DMS114 treated with DMSO at 0.1 percent for 48 hours (cell line): ENCODE results near the gene ZBTB12.
"Not testable (repeated sequence)": the region's sequence is repeated elsewhere in the genome, so short reads cannot be mapped to it uniquely, and the experiment has no call there.

Experiments
- DNase-seq: peaks from one replicate; lab custom pipeline; 2025; ENCODE audit not compliant: unreplicated experiment; lab: John Stamatoyannopoulos, UW

Gene ZBTB12

DNA sequence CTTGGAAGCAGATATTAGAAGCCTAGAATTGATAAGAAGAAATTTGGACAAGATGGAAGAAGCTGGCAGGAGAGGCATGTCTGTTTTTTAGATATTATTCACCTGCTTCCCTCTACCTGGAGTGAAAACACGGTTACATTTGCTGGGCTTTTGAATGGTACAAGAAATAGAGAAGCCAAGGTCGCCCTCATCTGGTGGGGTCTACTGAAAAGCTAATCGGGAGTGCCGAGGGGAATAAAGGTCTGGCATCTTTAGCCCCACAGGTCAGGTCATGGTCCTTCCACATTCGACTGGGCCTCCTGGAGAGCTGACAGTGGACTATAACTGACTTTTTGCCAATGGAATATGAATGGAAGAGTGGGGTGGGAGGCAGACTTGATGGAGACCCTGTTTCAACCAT is 21.1 kb upstream of the ZBTB12 start:
- DNase-seq = no peak

DNA sequence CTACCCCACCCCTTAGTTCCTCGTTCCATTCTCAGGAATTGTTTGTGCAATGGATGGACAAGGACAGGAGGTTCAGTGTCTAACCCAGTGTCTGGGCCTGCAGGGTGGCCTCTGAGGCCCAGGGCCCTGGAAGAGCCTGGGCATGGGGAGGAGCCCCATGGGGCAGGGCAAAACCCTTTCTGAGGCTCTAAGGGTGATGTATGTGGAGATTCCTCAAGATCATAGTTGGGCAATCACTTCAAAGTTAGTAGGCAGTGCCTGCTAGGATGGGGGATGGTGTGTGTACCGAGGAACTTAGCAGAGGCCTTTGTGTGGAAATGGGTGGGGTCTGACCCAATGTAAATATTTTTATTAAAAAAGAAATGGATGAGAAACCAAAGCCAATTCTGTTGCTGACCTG is 18.9 kb upstream of the ZBTB12 start:
- no peak for DNase-seq

DNA sequence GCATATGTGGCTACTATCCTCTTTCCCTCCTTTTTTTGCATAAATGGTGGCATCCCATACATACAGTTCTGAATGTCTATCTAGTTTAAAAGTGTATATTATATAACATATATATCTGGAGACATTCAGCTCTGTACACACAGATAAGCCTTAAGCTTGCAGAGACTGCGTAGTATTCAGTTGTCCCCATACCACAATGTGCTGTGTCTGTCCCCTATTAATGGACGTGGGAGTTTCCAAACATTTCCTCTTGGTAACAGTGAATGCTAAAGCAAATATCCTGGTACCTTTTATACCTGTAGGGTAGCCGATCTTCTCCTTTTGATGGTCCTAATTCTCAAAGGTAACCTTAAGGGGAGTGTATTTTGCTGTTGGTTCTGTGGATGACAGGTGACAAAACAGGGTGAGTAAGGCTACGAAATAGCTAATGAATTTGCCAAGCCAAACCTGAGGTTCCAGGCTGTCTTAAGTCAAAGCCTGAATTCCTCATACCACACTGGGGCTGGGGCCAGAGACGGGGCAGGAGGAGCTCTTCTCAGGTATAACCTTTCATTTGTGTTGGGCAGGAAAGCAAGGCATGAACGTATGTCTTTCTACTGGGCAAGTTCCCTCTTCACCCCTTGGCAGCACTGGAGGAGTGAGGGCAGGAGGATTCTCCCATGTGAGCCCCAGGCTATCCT is 17.9 kb upstream of the ZBTB12 start:
- DNase-seq = no peak

- no peak for DNase-seq
Observed at GRCh38 chr6:31918069-31918720, 16.3 kb upstream of the ZBTB12 start.

GRCh38 chr6:31915756-31916155 is 13.9 kb upstream of the ZBTB12 start:
- no peak for DNase-seq

GRCh38 chr6:31915351-31915750 is 13.5 kb upstream of the ZBTB12 start:
- DNase-seq = no peak

DNA sequence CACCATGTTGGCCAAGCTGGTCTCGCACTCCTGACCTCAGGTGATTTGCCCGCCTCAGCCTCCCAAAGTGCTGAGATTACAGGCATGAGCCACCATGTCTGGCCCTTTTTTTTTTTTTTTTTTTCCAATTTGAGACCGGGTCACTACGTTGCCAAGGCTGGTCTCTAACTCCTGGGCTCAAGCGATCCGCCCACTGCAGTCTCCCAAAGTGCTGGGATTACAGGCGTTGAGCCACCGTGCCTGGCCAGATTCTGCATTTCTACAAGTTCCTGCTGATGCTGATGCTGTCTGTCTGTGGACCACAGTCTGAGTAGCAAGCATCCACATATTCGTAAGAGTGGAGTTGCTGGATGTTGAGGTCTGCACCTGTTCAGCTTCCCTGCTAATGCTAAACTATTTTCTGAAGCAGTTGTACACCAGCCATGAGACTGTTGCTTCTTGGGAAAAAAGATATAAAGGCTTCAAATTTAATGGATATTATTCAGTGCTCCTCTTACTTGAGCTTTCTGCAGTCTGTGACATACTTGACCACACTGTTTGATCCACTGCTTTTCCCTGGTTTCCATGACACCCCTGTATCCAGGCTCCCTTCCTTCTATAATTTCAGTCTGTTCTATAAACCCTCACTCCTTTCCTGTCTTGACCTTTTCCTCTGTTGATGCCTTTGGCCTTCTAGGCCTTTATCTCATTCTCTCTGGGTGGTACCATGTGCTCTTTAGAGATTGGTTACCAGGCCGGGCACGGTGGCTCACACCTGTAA is 10.1 kb upstream of the ZBTB12 start:
- DNase-seq = no peak

DNA sequence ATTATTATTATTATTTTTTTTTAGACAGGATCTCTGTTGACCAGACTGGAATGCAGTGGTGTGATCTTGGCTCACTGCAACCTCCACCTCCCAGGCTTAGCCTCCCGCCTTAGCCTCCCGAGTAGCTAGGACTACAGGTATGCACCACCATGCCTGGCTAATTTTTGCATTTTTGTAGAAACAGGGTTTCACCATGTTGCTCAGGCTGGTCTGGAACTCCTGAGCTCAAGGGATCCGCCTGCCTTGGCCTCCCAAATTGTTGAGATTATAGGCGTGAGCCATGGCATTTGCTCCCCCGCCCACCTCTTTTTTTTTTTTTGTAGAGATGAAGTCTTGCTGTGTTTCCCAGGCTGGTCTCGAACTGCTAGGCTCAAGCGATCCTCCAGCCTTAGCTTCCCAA is 7.4 kb upstream of the ZBTB12 start:
- not testable (repeated sequence) for DNase-seq

GRCh38 chr6:31908791-31909190 is 6.9 kb upstream of the ZBTB12 start:
- no peak for DNase-seq

DNA sequence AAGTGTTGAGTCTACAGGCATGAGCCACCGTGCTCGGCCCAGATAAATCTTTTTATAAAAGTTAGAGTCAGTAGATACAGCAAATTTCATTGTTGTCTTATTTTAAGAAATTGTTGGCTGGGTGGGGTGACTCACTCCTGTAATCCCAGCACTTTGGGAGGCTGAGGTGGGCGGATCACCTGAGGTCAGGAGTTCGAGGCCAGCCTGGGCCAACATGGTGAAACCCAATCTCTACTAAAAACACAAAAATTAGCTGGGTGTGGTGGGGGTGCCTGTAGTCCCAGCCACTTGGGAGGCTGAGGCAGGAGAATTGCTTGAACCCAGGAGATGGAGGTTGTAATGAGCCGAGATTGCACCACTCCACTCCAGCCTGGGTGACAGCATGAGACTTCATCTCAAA is 6.4 kb upstream of the ZBTB12 start:
- DNase-seq = not testable (repeated sequence)

DNA sequence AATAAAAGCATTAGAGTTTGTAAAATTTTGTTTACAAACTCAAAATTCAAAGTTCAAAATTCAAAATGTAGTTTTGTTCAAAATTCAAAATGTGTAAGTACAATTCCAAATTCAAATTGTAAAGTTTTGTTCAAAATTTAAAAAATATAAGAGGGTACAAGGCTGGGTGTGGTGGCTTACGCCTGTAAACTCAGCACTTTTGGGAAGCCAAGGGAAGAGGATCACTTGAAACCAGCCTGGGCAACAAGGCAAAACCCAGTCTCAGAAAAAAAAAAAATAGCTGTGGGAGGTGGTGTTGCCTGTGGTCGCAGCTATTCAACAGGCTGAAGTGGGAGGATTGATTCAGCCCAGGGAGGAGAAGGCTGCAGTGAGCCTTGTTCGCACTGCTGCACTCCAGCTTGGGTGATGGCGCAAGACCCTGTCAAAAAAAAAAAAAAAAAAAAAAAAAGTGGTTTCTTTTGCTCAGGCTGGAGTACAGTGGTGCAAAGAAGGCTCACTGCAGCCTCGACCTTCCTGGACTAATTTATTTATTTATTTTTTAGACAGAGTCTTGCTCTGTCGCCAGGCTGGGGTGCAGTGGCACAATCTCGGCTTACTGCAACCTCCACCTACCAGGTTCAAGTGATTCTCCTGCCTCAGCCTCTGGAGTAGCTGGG is 5.4 kb upstream of the ZBTB12 start:
- DNase-seq = no peak

- not testable (repeated sequence) for DNase-seq
Observed at GRCh38 chr6:31906727-31907126, 4.8 kb upstream of the ZBTB12 start.

DNA sequence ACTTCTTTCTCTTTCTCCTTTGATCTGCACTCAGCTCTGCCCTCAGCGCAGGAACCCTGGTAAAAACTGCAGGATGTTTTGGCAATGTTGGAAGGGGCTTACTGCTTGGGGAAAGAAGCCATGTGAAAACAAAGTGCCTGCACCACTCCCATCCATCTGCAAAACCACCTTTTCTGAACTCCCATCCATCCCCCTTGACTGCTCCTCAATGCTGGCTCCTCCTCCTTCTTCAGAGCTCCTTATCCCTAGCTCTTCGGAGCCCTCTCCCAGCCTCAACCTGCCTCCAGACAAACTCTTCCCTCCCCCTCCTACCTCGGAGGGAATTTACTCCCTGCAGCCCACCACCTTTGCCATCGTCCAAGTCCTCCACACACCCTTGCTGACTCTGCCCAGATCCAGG is 4.2 kb upstream of the ZBTB12 start:
- DNase-seq = no peak

GRCh38 chr6:31905041-31905440 is 3.2 kb upstream of the ZBTB12 start:
- no peak for DNase-seq

GRCh38 chr6:31903957-31904356 is 2.1 kb upstream of the ZBTB12 start:
- DNase-seq = no peak

- DNase-seq = peak; percentile 58
Observed at GRCh38 chr6:31901415-31901952, 402 bp downstream of the ZBTB12 start.

- DNase-seq = no peak
Observed at GRCh38 chr6:31900917-31901414, 920 bp downstream of the ZBTB12 start.

DNA sequence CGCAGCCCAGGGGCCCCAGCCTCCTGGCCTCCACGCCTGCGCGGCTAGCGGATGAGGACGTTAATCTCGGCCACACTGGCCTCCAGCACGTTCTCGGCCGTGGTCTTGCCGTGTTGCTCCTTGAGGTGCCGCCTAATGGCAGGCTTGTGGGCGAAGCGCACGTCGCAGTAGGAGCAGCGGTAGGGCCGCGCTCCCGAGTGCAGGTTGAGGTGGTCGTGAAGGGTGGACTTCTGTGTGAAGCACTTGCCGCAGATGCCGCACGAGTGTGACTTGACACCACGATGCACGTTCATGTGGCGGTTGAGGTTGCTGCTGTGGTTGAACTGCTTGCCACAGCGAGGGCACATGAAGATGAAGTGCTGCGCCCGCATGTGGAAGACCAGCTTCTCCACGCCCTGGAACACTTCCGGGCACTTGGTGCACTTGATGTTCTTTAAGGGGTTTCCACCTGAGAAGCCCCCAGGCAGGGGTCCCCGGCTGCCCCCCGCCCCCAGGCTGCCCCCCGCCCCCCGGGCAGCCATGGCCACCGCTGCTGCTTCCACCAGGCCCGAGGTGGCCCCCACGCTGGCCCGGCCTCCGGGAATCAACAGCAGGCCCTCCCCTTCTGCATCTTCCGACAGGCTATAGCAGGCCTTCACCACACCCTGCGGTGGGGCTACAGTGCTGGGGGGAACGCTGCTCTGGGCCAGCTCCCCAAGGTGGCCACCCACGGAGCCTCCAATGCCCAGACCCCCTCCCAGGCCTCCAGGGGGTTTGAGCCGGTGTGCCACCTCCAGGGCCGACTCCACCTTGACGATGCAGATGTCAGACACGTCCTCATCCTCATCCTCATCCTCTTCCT is 1.8 kb downstream of the ZBTB12 start:
- DNase-seq = no peak

DNA sequence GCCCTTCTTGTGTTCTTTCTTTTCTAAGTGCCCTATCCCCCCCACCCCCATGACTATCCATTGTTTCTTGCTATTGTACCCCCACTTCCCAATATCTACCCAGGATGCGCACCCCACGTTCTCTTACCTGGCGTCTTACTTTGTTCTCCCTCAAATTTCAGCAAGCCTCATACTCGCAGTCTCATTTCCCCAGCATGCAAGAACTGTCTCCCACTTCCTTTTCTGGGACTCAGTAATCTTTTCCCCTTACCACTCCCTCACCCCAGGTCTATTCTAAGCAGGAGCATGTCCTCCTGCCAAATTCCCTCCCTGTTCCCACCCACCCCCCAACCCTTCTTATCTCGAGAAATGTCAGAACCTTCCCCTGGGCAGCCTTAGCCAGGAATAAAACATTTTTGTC is 2.7 kb downstream of the ZBTB12 start:
- DNase-seq = no peak

DNA sequence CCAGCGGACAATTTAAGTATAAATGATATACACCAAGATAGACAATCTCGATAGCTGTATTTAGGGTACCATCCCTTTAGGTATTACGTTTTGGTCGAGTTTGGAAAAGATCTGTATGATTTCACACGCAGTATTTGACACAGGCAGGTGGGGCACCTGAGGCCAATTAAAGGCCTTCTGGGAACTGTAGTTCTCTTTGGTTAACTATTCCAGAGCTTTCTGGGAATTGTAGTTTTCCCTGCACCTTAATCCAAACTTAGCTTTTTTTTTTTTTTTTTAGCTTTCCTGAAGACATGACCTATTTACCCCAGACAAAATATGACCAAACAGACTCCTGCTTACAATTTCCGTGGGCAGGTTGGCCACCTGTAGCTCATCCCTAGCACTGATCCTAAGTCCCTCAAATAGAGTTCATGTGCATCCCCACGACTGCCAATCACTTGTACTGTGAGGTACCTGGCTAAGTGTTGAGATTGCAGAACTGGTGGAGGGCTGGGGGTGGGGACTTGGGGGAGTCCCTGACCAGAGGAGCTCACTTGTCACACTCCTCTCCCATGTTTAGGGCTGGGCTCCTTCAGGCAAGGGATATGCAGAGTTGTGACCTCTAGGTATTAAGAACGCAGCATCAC is 3.4 kb downstream of the ZBTB12 start:
- DNase-seq = peak; percentile 46
